Endothelial cell of umbilical vein (primary cell): ENCODE measurements around the gene LITAF. TPM values are rescaled to one million over a fixed set of nuclear protein-coding genes. Genes with fewer than 3 reads are reported as not detected.

Experiments used
- BruUV-seq: library from RNA; stranded (reverse); fragments of 400-500 nt; replicated peaks from 2 replicates; lab custom pipeline; 2021; lab: Mats Ljungman, UMichigan
- CTCF ChIA-PET: fragments of 300-600, 350-600 bp; sonication (Branson Sonifier 250); formaldehyde crosslinking; loops from one replicate; lab custom pipeline; 2021; ENCODE audit warnings: antibody characterized with exemption, inconsistent platforms; lab: Charles Lee
- POLR2A ChIA-PET: fragments of 300-600, 350-600 bp; sonication (Branson Sonifier 250); formaldehyde crosslinking; loops from one replicate; lab custom pipeline; 2021; ENCODE audit warnings: antibody characterized with exemption, inconsistent platforms; lab: Charles Lee
- DNase-seq: peaks from one replicate; pipeline ENCODE4 v3.0.0-alpha.2; 2011; ENCODE audit warnings: low read depth, low spot score
- FAIRE-seq: peaks from 2 replicates; lab custom pipeline; 2011; peaks lifted over from hg19 to GRCh38; lab: Jason Lieb, UNC
- H2AFZ ChIP-seq: 2 replicates; pipeline ENCODE4 v1.6.0; 2012; ENCODE audit warnings: low read depth, low read length, control low read depth, inconsistent platforms
- H3K27ac ChIP-seq: 2 replicates; pipeline ENCODE4 v1.5.1; 2011; ENCODE audit warnings: low read depth, mild to moderate bottlenecking, control low read depth, low read length, moderate library complexity; ENCODE audit not compliant: insufficient read depth
- H3K27me3 ChIP-seq, 2 experiments: 2 replicates each; pipeline versions ENCODE4 v1.6.0 to v1.6.1; 2011; ENCODE audit warnings: low read length in 2 of 2, mixed read lengths in 1 of 2; ENCODE audit not compliant: control insufficient read depth in 2 of 2, insufficient read depth in 2 of 2
- H3K36me3 ChIP-seq, 2 experiments: 2 replicates in 1 of 2; 3 replicates in 1 of 2; pipeline ENCODE4 v1.5.1; 2011; ENCODE audit warnings: low read length in 2 of 2, mild to moderate bottlenecking in 1 of 2, moderate library complexity in 1 of 2; ENCODE audit not compliant: control insufficient read depth in 2 of 2, insufficient read depth in 2 of 2; ENCODE audit errors: extremely low read depth in 1 of 2
- H3K4me1 ChIP-seq: 3 replicates; pipeline ENCODE4 v1.5.1; 2011; ENCODE audit warnings: mild to moderate bottlenecking, low read length; ENCODE audit not compliant: control insufficient read depth, insufficient read depth; ENCODE audit errors: extremely low read depth
- H3K4me2 ChIP-seq: 2 replicates; pipeline ENCODE4 v1.6.1; 2011; ENCODE audit warnings: low read length, control low read depth, mixed read lengths; ENCODE audit not compliant: insufficient read depth
- H3K4me3 ChIP-seq, 3 experiments: fragments of 200-600 bp in 1 of 3; sonication (generic), shearing (Covaris generic) in 1 of 3; replicated peaks in 1 of 3; 2 replicates each; pipeline ENCODE4 v1.5.1; 2011 to 2016; ENCODE audit warnings: control low read depth in 3 of 3, low read length in 3 of 3, mild to moderate bottlenecking in 2 of 3, inconsistent platforms in 1 of 3, low read depth in 1 of 3, moderate library complexity in 1 of 3; ENCODE audit not compliant: insufficient read depth in 1 of 3
- H3K79me2 ChIP-seq: 2 replicates; pipeline ENCODE4 v1.6.0; 2012; ENCODE audit warnings: low read length, inconsistent platforms; ENCODE audit not compliant: control insufficient read depth, insufficient read depth
- H3K9ac ChIP-seq: replicated peaks from 2 replicates; pipeline ENCODE3; 2011; ENCODE audit warnings: low read length, control low read depth; ENCODE audit not compliant: insufficient read depth; ENCODE audit errors: extremely low read depth
- H3K9me1 ChIP-seq: replicated peaks from 3 replicates; pipeline ENCODE4 v1.6.0; 2011; ENCODE audit warnings: mild to moderate bottlenecking, low read length; ENCODE audit not compliant: control insufficient read depth, insufficient read depth; ENCODE audit errors: extremely low read depth
- H3K9me3 ChIP-seq: replicated peaks from 2 replicates; pipeline ENCODE4 v1.5.1; 2012; ENCODE audit warnings: low read length, inconsistent platforms; ENCODE audit not compliant: control insufficient read depth, insufficient read depth
- H4K20me1 ChIP-seq: replicated peaks from 2 replicates; pipeline ENCODE3; 2011; ENCODE audit warnings: mild to moderate bottlenecking, low read length; ENCODE audit not compliant: control insufficient read depth, insufficient read depth; ENCODE audit errors: extremely low read depth
- CTCF ChIP-seq, 2 donors: IDR thresholded peaks; 1 replicate in 1 of 2; 2 replicates in 1 of 2; pipeline ENCODE4 v1.5.1; 2011; ENCODE audit warnings: low read length in 2 of 2, mild to moderate bottlenecking in 2 of 2, moderate library complexity in 2 of 2, control low read depth in 1 of 2, inconsistent platforms in 1 of 2, low read depth in 1 of 2; ENCODE audit not compliant: insufficient read depth in 1 of 2; ENCODE audit errors: extremely low read depth in 1 of 2
- EZH2 ChIP-seq: IDR thresholded peaks from 2 replicates; pipeline ENCODE4 v1.6.1; 2012; ENCODE audit warnings: borderline replicate concordance, low read depth, mild to moderate bottlenecking, moderate library complexity, low read length, inconsistent platforms; ENCODE audit not compliant: severe bottlenecking
- FOS ChIP-seq: IDR thresholded peaks from 2 replicates; pipeline ENCODE4 v1.6.1; 2011; ENCODE audit warnings: mild to moderate bottlenecking, low read length, moderate library complexity, borderline replicate concordance; ENCODE audit not compliant: insufficient read depth
- GATA2 ChIP-seq: IDR thresholded peaks from 2 replicates; pipeline ENCODE4 v1.7.0; 2011; ENCODE audit warnings: low read depth, mild to moderate bottlenecking, moderate library complexity, mixed read lengths, low read length; ENCODE audit not compliant: insufficient read length, insufficient read depth
- JUN ChIP-seq: IDR thresholded peaks from 2 replicates; pipeline ENCODE4 v1.6.1; 2011; ENCODE audit warnings: borderline replicate concordance, low read depth; ENCODE audit not compliant: insufficient read length, insufficient read depth
- MYC ChIP-seq: IDR thresholded peaks from one replicate; pipeline ENCODE4 v1.6.1; 2011; ENCODE audit warnings: mild to moderate bottlenecking, low read depth, low read length
- POLR2A ChIP-seq: IDR thresholded peaks from 2 replicates; pipeline ENCODE4 v1.6.1; 2012; ENCODE audit warnings: low read depth, mild to moderate bottlenecking, control low read depth, low read length
- POLR2AphosphoS5 ChIP-seq: IDR thresholded peaks from 2 replicates; pipeline ENCODE4 v1.6.1; 2012; ENCODE audit warnings: low read depth, mild to moderate bottlenecking, control low read depth, low read length, moderate library complexity; ENCODE audit not compliant: insufficient read depth
- dilution Hi-C: fragments of 300-500 bp; cut with MboI; formaldehyde crosslinking; loops from one replicate; pipeline ENCODE4 v1.15.0; 2019; ENCODE audit warnings: low sequenced_read_pairs; ENCODE audit not compliant: extremely low pct_ligation_motif_present
- intact Hi-C: fragments of 100-400 bp; cut with micrococcal nuclease; formaldehyde crosslinking; loops from one replicate; pipeline ENCODE4 v1.10.0; 2022
- polyA plus RNA-seq, 4 experiments: library from polyadenylated mRNA; depleted of rRNA in 3 of 4; stranded (reverse) in 3 of 4; unstranded in 1 of 4; fragments of >200 nt; gene quantifications; 2 replicates each; pipeline versions ENCODE4 v1.2.1 to v1.2.3, GENCODE V29; 2011 to 2012; ENCODE audit warnings: missing spikeins in 1 of 4
- total RNA-seq: library from RNA; stranded (reverse); gene quantifications from 2 replicates; pipeline ENCODE4 v1.2.3, GENCODE V29; 2021
- TF ChIP-seq, protein P1 (sequence below): IDR thresholded peaks from 2 replicates; pipeline ENCODE4 v1.6.1; 2011; ENCODE audit not compliant: insufficient read depth, insufficient read length

LITAF gene
- total and polyA plus RNA-seq, 2 donors (not counting 3 experiments of a cell fraction or from before 2014, with no cell fraction given), result 15.2 to 27.2 TPM

DNA sequence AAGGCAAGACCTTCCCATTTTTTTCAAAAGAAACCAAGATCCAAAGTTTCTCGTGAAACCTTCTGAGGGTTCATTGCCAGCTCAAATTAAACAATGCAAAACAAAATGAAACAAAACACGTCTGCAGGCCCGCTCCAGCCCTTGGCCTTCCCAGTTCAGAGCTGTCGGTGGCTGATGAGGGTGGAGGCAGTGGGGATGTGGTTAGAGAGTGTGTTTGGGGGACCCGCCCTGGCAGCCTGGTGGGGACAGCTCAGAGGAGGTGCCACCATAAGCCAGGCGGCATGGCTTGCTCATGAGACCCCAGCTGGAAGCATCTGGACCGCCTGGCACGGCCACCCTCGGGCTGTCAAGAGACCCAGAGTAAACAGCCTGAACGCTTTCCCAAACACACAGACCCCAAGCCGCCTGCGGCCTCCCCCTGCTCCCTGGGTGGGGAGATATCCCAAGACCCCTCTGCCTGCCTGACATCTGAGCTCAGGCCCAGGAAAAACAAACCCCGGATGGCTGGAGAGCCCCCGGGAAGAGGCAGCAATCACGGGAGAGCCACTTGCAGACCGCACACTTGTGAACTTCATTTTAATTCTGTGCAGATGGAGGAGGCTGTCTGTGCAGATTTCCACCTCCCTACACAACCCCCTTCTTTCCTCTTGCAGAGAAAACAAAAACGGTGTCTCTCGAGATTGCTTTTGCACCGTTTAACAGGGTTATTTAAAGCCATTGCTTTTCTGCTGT is 35.4 kb upstream of the LITAF start:
- TF ChIP-seq, protein P1, sequence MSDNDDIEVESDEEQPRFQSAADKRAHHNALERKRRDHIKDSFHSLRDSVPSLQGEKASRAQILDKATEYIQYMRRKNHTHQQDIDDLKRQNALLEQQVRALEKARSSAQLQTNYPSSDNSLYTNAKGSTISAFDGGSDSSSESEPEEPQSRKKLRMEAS, result no peak
- TF ChIP-seq MYC (no peak), POLR2A (no peak)
- no peaks in the 10 kb centered on the region for H3K9me1 ChIP-seq
- intact Hi-C loops (no loop called here), dilution Hi-C loops (no loop called here)
- no peaks in the 10 kb centered on the region for H3K4me1 ChIP-seq
- ChIA-PET CTCF (interaction anchor here (1.0 kb wide), 1 partner anchor 226 kb away, joined by 3 read pairs; no protein-coding TSS in a partner anchor), POLR2A (no interaction called here)
- no peaks in the 10 kb centered on the region for H3K79me2 ChIP-seq
- H4K20me1 ChIP-seq, result no peaks in the 10 kb centered on the region
- H3K4me2 ChIP-seq, result no peak overlapping the region
- H3K4me3 ChIP-seq, result no peak overlapping the region
- FAIRE-seq, result no peak
- BruUV-seq, result no TSS peak
- H3K9me3 ChIP-seq, result no peaks in the 10 kb centered on the region
- no peaks in the 10 kb centered on the region for H3K36me3 ChIP-seq
- no peak for DNase-seq
- H3K9ac ChIP-seq, result no peak overlapping the region
- peak overlapping the region; percentile 75 for H2AFZ ChIP-seq
- no peak overlapping the region for H3K27ac ChIP-seq
- no peaks in the 10 kb centered on the region for H3K27me3 ChIP-seq

DNA sequence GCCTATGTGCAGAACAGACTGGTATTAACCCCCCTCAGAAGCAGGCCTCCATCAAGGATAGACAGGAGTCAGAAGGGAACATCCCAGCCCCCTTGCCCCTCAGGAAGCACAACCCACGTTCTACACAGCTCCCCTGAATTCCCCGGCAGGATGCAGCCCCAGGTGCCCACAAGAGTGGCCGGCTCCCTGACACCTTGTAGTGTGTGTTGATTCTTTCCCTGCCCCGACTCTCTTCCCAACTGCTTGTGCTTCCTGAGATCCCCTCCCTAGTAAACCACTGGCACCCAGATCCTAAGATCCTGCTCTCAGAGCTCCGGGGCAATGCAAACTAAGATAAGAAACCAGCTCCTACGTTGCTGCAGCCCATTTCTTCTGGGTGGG is 34.8 kb upstream of the LITAF start:
- Histone ChIP-seq H2AFZ (peak overlapping the region; percentile 75), H3K9me3 (no peaks in the 10 kb centered on the region), H3K79me2 (no peaks in the 10 kb centered on the region), H3K27ac (no peak overlapping the region), H3K36me3 (no peaks in the 10 kb centered on the region), H3K9ac (no peak overlapping the region), H3K4me1 (no peaks in the 10 kb centered on the region), H4K20me1 (no peaks in the 10 kb centered on the region), H3K9me1 (no peaks in the 10 kb centered on the region), H3K27me3 (no peaks in the 10 kb centered on the region), H3K4me3 (no peak overlapping the region), H3K4me2 (no peak overlapping the region)
- no peak for DNase-seq
- dilution Hi-C loops (no loop called here), intact Hi-C loops (no loop called here)
- TF ChIP-seq, protein P1, result no peak
- TF ChIP-seq CTCF (IDR thresholded peaks at IDR 0.05; ENCODE audit: extremely low read depth in 1 of 2, insufficient read depth in 1 of 2, low read depth in 1 of 2, low read length in 2 of 2) (no peak), MYC (no peak), FOS (no peak), POLR2AphosphoS5 (no peak), EZH2 (no peak), POLR2A (no peak), GATA2 (no peak), JUN (no peak)
- FAIRE-seq, result no peak
- no TSS peak for BruUV-seq
- ChIA-PET CTCF (interaction anchor here (1.0 kb wide), 1 partner anchor 226 kb away, joined by 3 read pairs; no protein-coding TSS in a partner anchor), POLR2A (no interaction called here)
